HepG2 (cell line): ENCODE data around the gene HIC1. TPM values are rescaled to one million over a fixed set of nuclear protein-coding genes. Genes with fewer than 3 reads are reported as not detected.

ENCODE experiments used
- EZH2 ChIP-seq: conservative IDR thresholded peaks from 2 replicates; pipeline ENCODE4 v1.6.1; 2012; ENCODE audit warnings: mild to moderate bottlenecking, low read depth, low read length, moderate library complexity
- FOSL2 ChIP-seq: sonication (generic); formaldehyde crosslinking; IDR thresholded peaks from 2 replicates; pipeline ENCODE4 v1.4.0; 2020; ENCODE audit warnings: missing genetic modification reagents
- GABPB1 ChIP-seq: IDR thresholded peaks from 2 replicates; pipeline ENCODE4 v1.6.1; 2016; ENCODE audit warnings: mild to moderate bottlenecking, missing genetic modification reagents, moderate library complexity, missing compliant biosample characterization
- HNRNPLL ChIP-seq: fragments of 200-400 bp; formaldehyde crosslinking; IDR thresholded peaks from 2 replicates; pipeline ENCODE4 v1.6.1; 2017; ENCODE audit warnings: mild to moderate bottlenecking, low read depth, low read length; ENCODE audit not compliant: poor library complexity, severe bottlenecking
- MEIS1 ChIP-seq: sonication (generic); formaldehyde crosslinking; IDR thresholded peaks from 2 replicates; pipeline ENCODE4 v1.9.0; 2021; ENCODE audit warnings: mild to moderate bottlenecking, missing genetic modification reagents, moderate library complexity, borderline replicate concordance
- NRL ChIP-seq: sonication (generic); formaldehyde crosslinking; IDR thresholded peaks from 2 replicates; pipeline ENCODE4 v1.5.0; 2020; ENCODE audit warnings: missing genetic modification reagents, mild to moderate bottlenecking, moderate library complexity, borderline replicate concordance
- PHF21A ChIP-seq: sonication (generic); formaldehyde crosslinking; IDR thresholded peaks from 2 replicates; pipeline ENCODE4 v1.5.0; 2020; ENCODE audit warnings: mild to moderate bottlenecking, missing genetic modification reagents
- RFX1 ChIP-seq: fragments of 450-650 bp; IDR thresholded peaks from 2 replicates; pipeline ENCODE4 v1.6.1; 2017
- SMARCE1 ChIP-seq: fragments of 450-650 bp; IDR thresholded peaks from 2 replicates; pipeline ENCODE4 v1.6.1; 2017; ENCODE audit warnings: borderline replicate concordance
- TCF7 ChIP-seq: sonication (generic); IDR thresholded peaks from 2 replicates; pipeline ENCODE4 v1.6.1; 2016; ENCODE audit warnings: antibody characterized with exemption, low read depth
- TEAD2 ChIP-seq: sonication (generic); formaldehyde crosslinking; IDR thresholded peaks from 2 replicates; pipeline ENCODE4 v1.9.0; 2021; ENCODE audit warnings: missing genetic modification reagents
- ZBTB7B ChIP-seq: sonication (generic); formaldehyde crosslinking; IDR thresholded peaks from 2 replicates; pipeline ENCODE4 v1.4.0; 2020; ENCODE audit warnings: missing genetic modification reagents
- ZFP37 ChIP-seq: sonication (generic); formaldehyde crosslinking; IDR thresholded peaks from 2 replicates; pipeline ENCODE4 v1.4.0; 2020; ENCODE audit warnings: missing genetic modification reagents, borderline replicate concordance
- ZNF543 ChIP-seq: sonication (generic); formaldehyde crosslinking; IDR thresholded peaks from 2 replicates; pipeline ENCODE4 v1.4.0; 2020; ENCODE audit warnings: mild to moderate bottlenecking, missing genetic modification reagents
- ZNF792 ChIP-seq: IDR thresholded peaks from 2 replicates; pipeline ENCODE4 v1.6.1; 2016
- polyA plus RNA-seq, 8 experiments: library from polyadenylated mRNA; depleted of rRNA in 3 of 8; stranded (reverse) in 7 of 8; unstranded in 1 of 8; fragments of >200 nt; fragmentation: Illumina TruSeq in 4 of 8; extraction: Trizol in 4 of 8; gene quantifications; 2 replicates each; pipeline versions ENCODE4 v1.2.1 to v1.2.3, GENCODE V29; 2011 to 2016; ENCODE audit warnings: low read depth in 4 of 8, missing spikeins in 1 of 8, mixed read lengths in 1 of 8; ENCODE audit not compliant: insufficient read depth in 1 of 8
- total RNA-seq, 5 experiments: library from RNA; depleted of rRNA; stranded (reverse); fragments of >200 nt; fragmentation: Illumina TruSeq; extraction: Trizol; gene quantifications; 2 replicates each; pipeline ENCODE4 v1.2.3, GENCODE V29; 2016; ENCODE audit warnings: low read depth in 1 of 5
- TF ChIP-seq, protein P1 (sequence below): sonication (generic); formaldehyde crosslinking; IDR thresholded peaks from 2 replicates; pipeline ENCODE4 v1.5.0; 2020; ENCODE audit warnings: mild to moderate bottlenecking, missing genetic modification reagents, borderline replicate concordance
- TF ChIP-seq, protein P2 (sequence below): sonication (generic); formaldehyde crosslinking; IDR thresholded peaks from 2 replicates; pipeline ENCODE4 v1.5.1; 2020; ENCODE audit warnings: mild to moderate bottlenecking, missing genetic modification reagents, borderline replicate concordance
- TF ChIP-seq, protein P3 (sequence below): IDR thresholded peaks from 2 replicates; pipeline ENCODE4 v1.6.1; 2016; ENCODE audit warnings: mild to moderate bottlenecking
- TF ChIP-seq, protein P4 (sequence below): sonication (generic); formaldehyde crosslinking; IDR thresholded peaks from 2 replicates; pipeline ENCODE4 v1.4.0; 2020; ENCODE audit warnings: mild to moderate bottlenecking, missing genetic modification reagents
- TF ChIP-seq, protein P5 (sequence below): IDR thresholded peaks from 2 replicates; pipeline ENCODE4 v1.6.1; 2018; ENCODE audit warnings: missing genetic modification reagents, mild to moderate bottlenecking, missing compliant biosample characterization

HIC1 gene
- total and polyA plus RNA-seq, 2 of the 13 experiments (the other 11 are each of a cell fraction or from before 2014, with no cell fraction given), result 0.04 to 0.31 TPM

DNA sequence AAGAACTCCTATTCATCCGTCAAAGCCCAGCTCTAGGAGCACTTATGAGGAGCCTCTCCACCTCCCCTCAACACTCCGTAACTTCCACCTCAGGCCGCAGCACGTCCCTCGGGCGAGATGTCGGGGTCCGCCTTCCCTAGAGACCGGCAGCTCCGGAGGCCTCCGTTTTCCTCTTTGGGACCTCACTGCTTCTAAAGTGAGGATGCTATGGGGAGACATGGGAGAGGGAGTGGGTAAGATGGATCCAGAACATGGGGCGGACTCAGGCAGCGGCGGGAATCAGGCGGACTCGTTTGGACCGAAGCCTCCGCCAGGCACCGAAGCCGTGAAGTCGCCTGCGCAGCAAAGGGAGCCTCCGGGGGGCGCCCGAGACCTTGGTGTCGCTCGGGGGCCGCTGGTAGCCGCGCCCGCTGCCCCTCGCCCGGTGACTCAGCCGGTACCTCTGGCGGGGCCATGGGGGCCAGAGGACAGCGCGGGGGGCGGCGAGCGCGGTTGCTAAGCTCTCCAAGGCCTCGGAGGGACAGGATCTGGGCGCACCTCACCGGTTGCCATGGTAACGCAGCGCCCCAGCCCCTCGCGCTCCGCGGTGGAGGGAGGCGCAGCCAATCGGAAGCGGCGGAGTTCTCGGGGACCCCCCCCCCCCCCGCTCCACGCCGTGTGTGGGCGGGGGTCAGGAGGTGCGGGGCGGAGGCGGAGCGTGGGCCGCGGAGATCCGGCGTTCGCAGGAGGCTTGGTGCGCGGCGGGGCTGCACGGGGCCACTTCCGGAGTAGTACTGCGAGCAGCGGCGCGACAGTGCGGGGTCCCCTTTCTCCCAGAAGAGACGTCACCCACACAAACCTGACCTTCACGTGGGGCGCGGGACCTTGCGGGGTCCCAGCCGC, 1.3 kb upstream of the HIC1 start (continued):
- TF ChIP-seq, protein P1, sequence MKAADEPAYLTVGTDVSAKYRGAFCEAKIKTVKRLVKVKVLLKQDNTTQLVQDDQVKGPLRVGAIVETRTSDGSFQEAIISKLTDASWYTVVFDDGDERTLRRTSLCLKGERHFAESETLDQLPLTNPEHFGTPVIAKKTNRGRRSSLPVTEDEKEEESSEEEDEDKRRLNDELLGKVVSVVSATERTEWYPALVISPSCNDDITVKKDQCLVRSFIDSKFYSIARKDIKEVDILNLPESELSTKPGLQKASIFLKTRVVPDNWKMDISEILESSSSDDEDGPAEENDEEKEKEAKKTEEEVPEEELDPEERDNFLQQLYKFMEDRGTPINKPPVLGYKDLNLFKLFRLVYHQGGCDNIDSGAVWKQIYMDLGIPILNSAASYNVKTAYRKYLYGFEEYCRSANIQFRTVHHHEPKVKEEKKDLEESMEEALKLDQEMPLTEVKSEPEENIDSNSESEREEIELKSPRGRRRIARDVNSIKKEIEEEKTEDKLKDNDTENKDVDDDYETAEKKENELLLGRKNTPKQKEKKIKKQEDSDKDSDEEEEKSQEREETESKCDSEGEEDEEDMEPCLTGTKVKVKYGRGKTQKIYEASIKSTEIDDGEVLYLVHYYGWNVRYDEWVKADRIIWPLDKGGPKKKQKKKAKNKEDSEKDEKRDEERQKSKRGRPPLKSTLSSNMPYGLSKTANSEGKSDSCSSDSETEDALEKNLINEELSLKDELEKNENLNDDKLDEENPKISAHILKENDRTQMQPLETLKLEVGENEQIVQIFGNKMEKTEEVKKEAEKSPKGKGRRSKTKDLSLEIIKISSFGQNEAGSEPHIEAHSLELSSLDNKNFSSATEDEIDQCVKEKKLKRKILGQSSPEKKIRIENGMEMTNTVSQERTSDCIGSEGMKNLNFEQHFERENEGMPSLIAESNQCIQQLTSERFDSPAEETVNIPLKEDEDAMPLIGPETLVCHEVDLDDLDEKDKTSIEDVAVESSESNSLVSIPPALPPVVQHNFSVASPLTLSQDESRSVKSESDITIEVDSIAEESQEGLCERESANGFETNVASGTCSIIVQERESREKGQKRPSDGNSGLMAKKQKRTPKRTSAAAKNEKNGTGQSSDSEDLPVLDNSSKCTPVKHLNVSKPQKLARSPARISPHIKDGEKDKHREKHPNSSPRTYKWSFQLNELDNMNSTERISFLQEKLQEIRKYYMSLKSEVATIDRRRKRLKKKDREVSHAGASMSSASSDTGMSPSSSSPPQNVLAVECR (CRISPR knock-in tag), result peak; percentile 63; the same call in 1 of the 2 replicates
- TF ChIP-seq TEAD2 (CRISPR knock-in tag), result no peak
- peak; percentile 24; the same call in 1 of the 2 replicates for TF ChIP-seq ZBTB7B (CRISPR knock-in tag)
- TF ChIP-seq, protein P2, sequence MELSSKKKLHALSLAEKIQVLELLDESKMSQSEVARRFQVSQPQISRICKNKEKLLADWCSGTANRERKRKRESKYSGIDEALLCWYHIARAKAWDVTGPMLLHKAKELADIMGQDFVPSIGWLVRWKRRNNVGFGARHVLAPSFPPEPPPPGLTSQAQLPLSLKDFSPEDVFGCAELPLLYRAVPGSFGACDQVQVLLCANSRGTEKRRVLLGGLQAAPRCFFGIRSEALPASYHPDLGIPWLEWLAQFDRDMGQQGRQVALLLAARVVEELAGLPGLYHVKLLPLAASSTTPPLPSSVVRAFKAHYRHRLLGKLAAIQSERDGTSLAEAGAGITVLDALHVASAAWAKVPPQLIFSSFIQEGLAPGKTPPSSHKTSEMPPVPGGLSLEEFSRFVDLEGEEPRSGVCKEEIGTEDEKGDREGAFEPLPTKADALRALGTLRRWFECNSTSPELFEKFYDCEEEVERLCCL (CRISPR knock-in tag), result 0 out of 2 replicates have a peak, but pooled peaks have one; percentile 51
- 0 out of 2 replicates have a peak, but pooled peaks have one; percentile 43 for TF ChIP-seq NRL
- TF ChIP-seq PHF21A (CRISPR knock-in tag), result peak; percentile 51; the same call in 1 of the 2 replicates
- TF ChIP-seq, protein P3, sequence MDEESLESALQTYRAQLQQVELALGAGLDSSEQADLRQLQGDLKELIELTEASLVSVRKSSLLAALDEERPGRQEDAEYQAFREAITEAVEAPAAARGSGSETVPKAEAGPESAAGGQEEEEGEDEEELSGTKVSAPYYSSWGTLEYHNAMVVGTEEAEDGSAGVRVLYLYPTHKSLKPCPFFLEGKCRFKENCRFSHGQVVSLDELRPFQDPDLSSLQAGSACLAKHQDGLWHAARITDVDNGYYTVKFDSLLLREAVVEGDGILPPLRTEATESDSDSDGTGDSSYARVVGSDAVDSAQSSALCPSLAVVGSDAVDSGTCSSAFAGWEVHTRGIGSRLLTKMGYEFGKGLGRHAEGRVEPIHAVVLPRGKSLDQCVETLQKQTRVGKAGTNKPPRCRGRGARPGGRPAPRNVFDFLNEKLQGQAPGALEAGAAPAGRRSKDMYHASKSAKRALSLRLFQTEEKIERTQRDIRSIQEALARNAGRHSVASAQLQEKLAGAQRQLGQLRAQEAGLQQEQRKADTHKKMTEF (CRISPR knock-in tag), result no peak; the same call in 1 of the 2 replicates
- TF ChIP-seq ZNF543 (CRISPR knock-in tag), result no peak
- TF ChIP-seq, protein P4, sequence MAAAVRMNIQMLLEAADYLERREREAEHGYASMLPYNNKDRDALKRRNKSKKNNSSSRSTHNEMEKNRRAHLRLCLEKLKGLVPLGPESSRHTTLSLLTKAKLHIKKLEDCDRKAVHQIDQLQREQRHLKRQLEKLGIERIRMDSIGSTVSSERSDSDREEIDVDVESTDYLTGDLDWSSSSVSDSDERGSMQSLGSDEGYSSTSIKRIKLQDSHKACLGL (CRISPR knock-in tag), result peak; percentile 44; the same call in 1 of the 2 replicates
- TF ChIP-seq SMARCE1, result no peak
- TF ChIP-seq HNRNPLL, result peak; percentile 55
- 0 out of 2 replicates have a peak, but pooled peaks have one; percentile 36 for TF ChIP-seq EZH2
- TF ChIP-seq MEIS1, result peak; percentile 55; the same call in 1 of the 2 replicates
- no peak for TF ChIP-seq TCF7
- TF ChIP-seq FOSL2 (CRISPR knock-in tag), result peak; percentile 85
- no peak for TF ChIP-seq ZNF792
- no peak for TF ChIP-seq ZFP37 (CRISPR knock-in tag)
- TF ChIP-seq, protein P5, sequence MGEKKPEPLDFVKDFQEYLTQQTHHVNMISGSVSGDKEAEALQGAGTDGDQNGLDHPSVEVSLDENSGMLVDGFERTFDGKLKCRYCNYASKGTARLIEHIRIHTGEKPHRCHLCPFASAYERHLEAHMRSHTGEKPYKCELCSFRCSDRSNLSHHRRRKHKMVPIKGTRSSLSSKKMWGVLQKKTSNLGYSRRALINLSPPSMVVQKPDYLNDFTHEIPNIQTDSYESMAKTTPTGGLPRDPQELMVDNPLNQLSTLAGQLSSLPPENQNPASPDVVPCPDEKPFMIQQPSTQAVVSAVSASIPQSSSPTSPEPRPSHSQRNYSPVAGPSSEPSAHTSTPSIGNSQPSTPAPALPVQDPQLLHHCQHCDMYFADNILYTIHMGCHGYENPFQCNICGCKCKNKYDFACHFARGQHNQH (CRISPR knock-in tag), result peak; percentile 52; the same call in 1 of the 2 replicates
- TF ChIP-seq GABPB1 (CRISPR knock-in tag), result peak; percentile 80
- peak; percentile 79 for TF ChIP-seq RFX1
